Loucy (cell line): ENCODE data around the gene CAPN11.

Experiments
- H2AFZ ChIP-seq: fragments of 200-600 bp; sonication (generic); 2 replicates; pipeline ENCODE4 v1.6.0; 2016; ENCODE audit warnings: antibody characterized with exemption, mild to moderate bottlenecking, low read length, moderate library complexity
- H3F3A ChIP-seq: fragments of 200-600 bp; 2 replicates; pipeline ENCODE4 v1.6.0; 2016; ENCODE audit warnings: antibody characterized with exemption, low read depth, mild to moderate bottlenecking
- H3K27me3 ChIP-seq: fragments of 200-600 bp; sonication (generic); 2 replicates; pipeline ENCODE4 v1.6.1; 2014; ENCODE audit warnings: low read length, mild to moderate bottlenecking; ENCODE audit not compliant: insufficient read depth, poor library complexity, severe bottlenecking
- H3K36me3 ChIP-seq: fragments of 200-600 bp; sonication (generic); 2 replicates; pipeline ENCODE4 v1.6.1; 2016; ENCODE audit warnings: low read length; ENCODE audit not compliant: insufficient read depth
- H3K4me1 ChIP-seq: fragments of 200-600 bp; sonication (generic); 2 replicates; pipeline ENCODE4 v1.5.1; 2014; ENCODE audit warnings: low read length, mild to moderate bottlenecking; ENCODE audit not compliant: insufficient read depth, poor library complexity, severe bottlenecking
- H3K4me2 ChIP-seq: fragments of 200-600 bp; sonication (generic); 2 replicates; pipeline ENCODE4 v1.6.0; 2014; ENCODE audit warnings: antibody characterized with exemption, low read length, low read depth, mild to moderate bottlenecking; ENCODE audit not compliant: poor library complexity, severe bottlenecking
- H3K4me3 ChIP-seq: fragments of 200-600 bp; sonication (generic); 2 replicates; pipeline ENCODE4 v1.5.1; 2014; ENCODE audit warnings: low read length, mild to moderate bottlenecking, mixed read lengths; ENCODE audit not compliant: poor library complexity, severe bottlenecking
- H3K79me2 ChIP-seq: fragments of 200-600 bp; sonication (generic); 2 replicates; pipeline ENCODE4 v1.6.1; 2014; ENCODE audit warnings: low read length; ENCODE audit not compliant: insufficient read depth
- H3K9ac ChIP-seq: fragments of 200-600 bp; sonication (generic); 2 replicates; pipeline ENCODE4 v1.6.0; 2014; ENCODE audit warnings: mild to moderate bottlenecking, low read depth, low read length, moderate library complexity; ENCODE audit not compliant: poor library complexity, severe bottlenecking
- H3K9me2 ChIP-seq: fragments of 200-600 bp; sonication (generic); replicated peaks from 2 replicates; pipeline ENCODE4 v1.6.1; 2016; ENCODE audit warnings: low read depth, low read length, mixed read lengths
- H3K9me3 ChIP-seq: fragments of 200-600 bp; sonication (generic); 2 replicates; pipeline ENCODE4 v1.6.1; 2014; ENCODE audit warnings: mild to moderate bottlenecking, antibody characterized with exemption, low read length, low read depth; ENCODE audit not compliant: insufficient read depth
- H4K20me1 ChIP-seq: fragments of 200-600 bp; sonication (generic); 2 replicates; pipeline ENCODE4 v1.6.0; 2014; ENCODE audit warnings: antibody characterized with exemption, low read length, mild to moderate bottlenecking; ENCODE audit not compliant: insufficient read depth, poor library complexity, severe bottlenecking
- EZH2phosphoT487 ChIP-seq: fragments of 200-600 bp; IDR thresholded peaks from 2 replicates; pipeline ENCODE4 v1.6.1; 2018; ENCODE audit warnings: antibody characterized with exemption, mild to moderate bottlenecking, moderate library complexity, borderline replicate concordance
- TF ChIP-seq, protein P1 (sequence below): fragments of 200-600 bp; sonication (generic); conservative IDR thresholded peaks from 2 replicates; pipeline ENCODE4 v1.5.1; 2014; ENCODE audit warnings: mild to moderate bottlenecking, antibody characterized with exemption, low read length

Gene CAPN11

DNA sequence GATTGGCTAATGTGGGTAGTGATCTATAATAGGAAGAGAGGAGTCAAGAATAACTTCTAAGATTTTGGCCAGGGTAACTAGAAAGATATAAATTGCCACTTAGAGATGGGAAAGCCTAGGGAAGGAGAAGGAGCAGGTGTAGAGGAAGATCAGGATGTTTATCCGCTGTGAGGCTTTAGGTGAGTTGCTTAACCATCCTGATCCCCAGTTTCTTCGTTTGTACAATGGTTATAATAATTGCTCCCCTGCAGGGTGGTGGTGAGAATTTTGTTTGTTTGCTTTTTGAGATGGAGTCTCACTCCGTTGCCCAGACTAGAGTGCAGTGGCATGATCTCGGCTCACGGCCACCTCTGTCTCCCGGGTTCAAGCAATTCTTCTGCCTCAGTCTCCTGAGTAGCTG is 55.7 kb downstream of the CAPN11 start:
- Histone ChIP-seq H3K27me3 (no peaks in the 10 kb centered on the region), H3K9ac (no peak overlapping the region)
- TF ChIP-seq, protein P1, sequence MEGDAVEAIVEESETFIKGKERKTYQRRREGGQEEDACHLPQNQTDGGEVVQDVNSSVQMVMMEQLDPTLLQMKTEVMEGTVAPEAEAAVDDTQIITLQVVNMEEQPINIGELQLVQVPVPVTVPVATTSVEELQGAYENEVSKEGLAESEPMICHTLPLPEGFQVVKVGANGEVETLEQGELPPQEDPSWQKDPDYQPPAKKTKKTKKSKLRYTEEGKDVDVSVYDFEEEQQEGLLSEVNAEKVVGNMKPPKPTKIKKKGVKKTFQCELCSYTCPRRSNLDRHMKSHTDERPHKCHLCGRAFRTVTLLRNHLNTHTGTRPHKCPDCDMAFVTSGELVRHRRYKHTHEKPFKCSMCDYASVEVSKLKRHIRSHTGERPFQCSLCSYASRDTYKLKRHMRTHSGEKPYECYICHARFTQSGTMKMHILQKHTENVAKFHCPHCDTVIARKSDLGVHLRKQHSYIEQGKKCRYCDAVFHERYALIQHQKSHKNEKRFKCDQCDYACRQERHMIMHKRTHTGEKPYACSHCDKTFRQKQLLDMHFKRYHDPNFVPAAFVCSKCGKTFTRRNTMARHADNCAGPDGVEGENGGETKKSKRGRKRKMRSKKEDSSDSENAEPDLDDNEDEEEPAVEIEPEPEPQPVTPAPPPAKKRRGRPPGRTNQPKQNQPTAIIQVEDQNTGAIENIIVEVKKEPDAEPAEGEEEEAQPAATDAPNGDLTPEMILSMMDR: no peak
- no peak for TF ChIP-seq EZH2phosphoT487

DNA sequence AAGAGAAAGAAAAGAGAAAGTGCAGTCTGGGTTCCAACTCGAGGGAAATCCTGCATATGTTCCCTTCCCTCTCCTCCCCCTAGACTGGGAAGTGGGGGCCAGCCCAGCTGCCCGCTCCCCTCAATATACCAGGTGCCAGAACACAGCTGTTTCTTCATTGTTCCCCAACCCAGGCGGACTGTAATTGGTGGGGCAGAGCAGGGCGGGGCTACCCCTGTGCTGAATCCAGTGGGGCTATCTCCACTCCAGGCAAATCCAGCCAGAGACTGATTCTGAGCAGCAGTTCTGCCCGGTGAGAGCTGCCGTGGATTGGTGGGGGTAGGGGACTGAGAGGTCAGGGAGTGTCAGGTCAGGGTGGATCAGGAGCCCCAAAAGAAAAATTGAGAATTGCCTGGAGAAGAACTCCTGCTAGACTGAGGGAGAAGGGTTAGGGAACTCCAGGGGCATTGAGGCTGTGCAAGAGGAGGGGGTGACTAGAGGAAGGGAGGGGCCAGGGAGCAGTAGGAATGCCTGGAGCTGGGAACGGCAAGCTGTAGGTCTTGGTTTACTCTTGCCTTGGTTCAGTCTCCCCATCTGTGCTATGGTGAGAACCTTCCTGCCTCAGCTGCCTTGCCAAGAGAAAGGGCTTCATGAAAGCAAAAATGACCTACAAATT is 58.2 kb downstream of the CAPN11 start, which contains the start of gene MYMX:
MYMX (plus strand) TSS at position 250 of the 655 bp plus-strand sequence. CDS start 546 bp downstream, outside the sequence.
- Histone ChIP-seq H3K4me2 (no peak within 1 kb of the TSS), H4K20me1 (no peaks in the 10 kb centered on the region), H2AFZ (no peak within 1 kb of the TSS), H3K27me3 (no peaks in the 10 kb centered on the region), H3K9ac (no peak within 1 kb of the TSS), H3F3A (peaks cover 3% of the 10 kb centered on the region; the same call in 1 of the 2 replicates), H3K36me3 (no peaks in the 10 kb centered on the region), H3K9me3 (no peaks in the 10 kb centered on the region), H3K4me1 (peaks cover 27% of the 10 kb centered on the region), H3K4me3 (no peak within 1 kb of the TSS), H3K9me2 (no peaks in the 10 kb centered on the region), H3K79me2 (no peaks in the 10 kb centered on the region)
- TF ChIP-seq EZH2phosphoT487: no peak
- TF ChIP-seq, protein P1: no peak

More for the DNA sequence above, 55.7 kb downstream of the CAPN11 start:
- Histone ChIP-seq H3K4me3 (no peak overlapping the region), H3K79me2 (no peaks in the 10 kb centered on the region), H3F3A (no peaks in the 10 kb centered on the region), H3K9me2 (no peaks in the 10 kb centered on the region), H3K9me3 (no peaks in the 10 kb centered on the region), H3K4me1 (peaks cover 19% of the 10 kb centered on the region), H4K20me1 (no peaks in the 10 kb centered on the region), H3K36me3 (no peaks in the 10 kb centered on the region), H2AFZ (no peak overlapping the region), H3K4me2 (no peak overlapping the region)

DNA sequence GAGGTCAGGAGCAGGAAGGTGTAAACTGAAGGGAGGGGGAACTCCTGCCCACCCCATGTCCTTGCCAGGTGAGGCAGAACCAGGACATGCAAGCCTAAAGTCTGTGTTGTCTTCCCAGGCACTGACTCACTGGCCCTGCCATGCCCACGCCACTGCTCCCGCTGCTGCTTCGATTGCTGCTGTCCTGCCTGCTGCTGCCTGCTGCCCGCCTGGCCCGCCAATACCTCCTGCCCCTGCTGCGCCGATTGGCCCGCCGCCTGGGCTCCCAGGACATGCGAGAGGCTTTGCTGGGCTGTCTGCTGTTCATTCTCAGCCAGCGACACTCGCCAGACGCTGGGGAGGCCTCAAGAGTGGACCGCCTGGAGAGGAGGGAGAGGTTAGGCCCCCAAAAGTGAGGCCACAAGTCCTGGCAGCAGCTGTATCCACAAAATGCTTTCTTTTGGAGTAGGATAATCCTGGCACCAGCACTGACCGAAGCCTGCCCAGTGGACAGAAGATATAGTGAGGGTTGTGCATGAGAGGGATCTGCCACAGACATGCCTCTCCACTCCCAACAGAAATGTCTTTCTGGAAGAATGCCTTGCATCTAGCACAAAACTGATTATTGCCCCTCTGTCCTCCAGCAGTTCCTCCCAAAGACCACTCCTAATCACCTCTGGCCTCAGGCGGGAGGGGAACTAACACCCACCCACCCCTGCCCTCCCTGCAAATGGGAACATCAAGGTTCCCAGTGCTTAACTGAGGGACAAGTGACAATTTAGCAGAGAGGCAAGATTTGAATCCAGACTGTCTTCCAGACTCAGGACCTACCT is 58.9 kb downstream of the CAPN11 start:
- Histone ChIP-seq H3K9me2 (no peaks in the 10 kb centered on the region), H3K79me2 (no peaks in the 10 kb centered on the region), H3K4me2 (no peak overlapping the region), H2AFZ (peak overlapping the region; percentile 47; the same call in 1 of the 2 replicates), H3K9ac (no peak overlapping the region), H4K20me1 (no peaks in the 10 kb centered on the region), H3F3A (peaks cover 6% of the 10 kb centered on the region; the same call in 1 of the 2 replicates), H3K36me3 (no peaks in the 10 kb centered on the region), H3K4me1 (peaks cover 32% of the 10 kb centered on the region), H3K4me3 (no peak overlapping the region), H3K9me3 (no peaks in the 10 kb centered on the region), H3K27me3 (no peaks in the 10 kb centered on the region)
- TF ChIP-seq, protein P1: no peak
- TF ChIP-seq EZH2phosphoT487: no peak
